Measurements from ENCODE around the gene PIEZO2. TPM values are rescaled to one million over a fixed set of nuclear protein-coding genes. Genes with fewer than 3 reads are reported as not detected.

PIEZO2 gene
- total RNA-seq, 1 experiment from 2014 or later, result 11.1 TPM

- H3K27me3 ChIP-seq, result no peaks in the 10 kb centered on the region
- H3K4me3 ChIP-seq, result no peak overlapping the region
- DNase-seq, result no peak
- H3K36me3 ChIP-seq, result peaks cover 11% of the 10 kb centered on the region
- H3K9me3 ChIP-seq, result no peaks in the 10 kb centered on the region
These were observed 252.5 kb downstream of the PIEZO2 start for GRCh38 chr18:10896851-10897250.

GRCh38 chr18:10895976-10896375 lies 253.4 kb downstream of the PIEZO2 start:
- no peak for DNase-seq
- Histone ChIP-seq H3K36me3 (peaks cover 11% of the 10 kb centered on the region), H3K4me3 (no peak overlapping the region)

DNA sequence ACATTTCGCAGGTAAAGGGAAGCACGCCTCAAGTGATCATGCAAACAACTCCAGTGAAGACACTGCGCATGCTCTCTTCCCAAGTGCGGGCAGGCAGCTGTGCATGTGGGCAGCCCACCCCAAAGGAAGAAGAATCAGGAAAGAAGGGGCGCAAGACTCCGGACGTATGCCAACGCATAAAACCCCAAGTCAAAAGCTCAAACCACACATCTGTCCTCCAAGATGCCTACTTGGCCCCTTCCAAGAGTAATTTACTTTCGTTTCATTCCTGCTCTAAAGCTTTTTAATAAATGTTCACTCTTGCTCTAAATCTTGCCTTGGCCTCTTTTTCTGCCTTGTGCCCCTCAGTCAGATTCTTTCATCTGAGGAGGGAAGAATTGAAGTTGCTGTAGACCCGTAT lies 254.9 kb downstream of the PIEZO2 start:
- DNase-seq, result no peak
- no peak overlapping the region for H3K4me3 ChIP-seq
- no peaks in the 10 kb centered on the region for H3K9me3 ChIP-seq
- no peaks in the 10 kb centered on the region for H3K27me3 ChIP-seq
- H3K36me3 ChIP-seq, result peaks cover 21% of the 10 kb centered on the region

More at GRCh38 chr18:10895976-10896375, 253.4 kb downstream of the PIEZO2 start:
- Histone ChIP-seq H3K27me3 (no peaks in the 10 kb centered on the region), H3K9me3 (no peaks in the 10 kb centered on the region)

- DNase-seq, result no peak
These were observed 255.6 kb downstream of the PIEZO2 start for GRCh38 chr18:10893761-10894160.

GRCh38 chr18:10893196-10893595 lies 256.2 kb downstream of the PIEZO2 start:
- H3K4me3 ChIP-seq, result no peak overlapping the region
- no peaks in the 10 kb centered on the region for H3K9me3 ChIP-seq
- no peak for DNase-seq
- peaks cover 21% of the 10 kb centered on the region for H3K36me3 ChIP-seq
- H3K27me3 ChIP-seq, result no peaks in the 10 kb centered on the region

More at GRCh38 chr18:10893761-10894160, 255.6 kb downstream of the PIEZO2 start:
- Histone ChIP-seq H3K9me3 (no peaks in the 10 kb centered on the region), H3K4me3 (no peak overlapping the region), H3K27me3 (no peaks in the 10 kb centered on the region), H3K36me3 (peaks cover 21% of the 10 kb centered on the region)

GRCh38 chr18:10892786-10893185 lies 256.6 kb downstream of the PIEZO2 start:
- H3K36me3 ChIP-seq, result peaks cover 23% of the 10 kb centered on the region
- H3K9me3 ChIP-seq, result no peaks in the 10 kb centered on the region
- no peak for DNase-seq
- no peaks in the 10 kb centered on the region for H3K27me3 ChIP-seq
- H3K4me3 ChIP-seq, result no peak overlapping the region

GRCh38 chr18:10890022-10890421 lies 259.3 kb downstream of the PIEZO2 start:
- Histone ChIP-seq H3K36me3 (peaks cover 23% of the 10 kb centered on the region), H3K9me3 (no peaks in the 10 kb centered on the region; the same call in 1 of the 2 replicates), H3K27me3 (no peaks in the 10 kb centered on the region), H3K4me3 (no peak overlapping the region)
- DNase-seq, result no peak

GRCh38 chr18:10878703-10879102 lies 270.7 kb downstream of the PIEZO2 start:
- no peaks in the 10 kb centered on the region for H3K9me3 ChIP-seq
- DNase-seq, result no peak
- no peaks in the 10 kb centered on the region; the same call in 1 of the 2 replicates for H3K36me3 ChIP-seq
- H3K27me3 ChIP-seq, result no peaks in the 10 kb centered on the region
- no peak overlapping the region for H3K4me3 ChIP-seq

- no peaks in the 10 kb centered on the region; the same call in 1 of the 2 replicates for H3K36me3 ChIP-seq
- H3K9me3 ChIP-seq, result no peaks in the 10 kb centered on the region
- DNase-seq, result no peak
- no peak overlapping the region for H3K4me3 ChIP-seq
- no peaks in the 10 kb centered on the region for H3K27me3 ChIP-seq
These were observed 271.4 kb downstream of the PIEZO2 start for GRCh38 chr18:10877987-10878386.

- no peak for DNase-seq
- Histone ChIP-seq H3K4me3 (no peak overlapping the region), H3K27me3 (no peaks in the 10 kb centered on the region), H3K36me3 (no peaks in the 10 kb centered on the region; the same call in none of the 2 replicates), H3K9me3 (no peaks in the 10 kb centered on the region)
These were observed 273.6 kb downstream of the PIEZO2 start for GRCh38 chr18:10875811-10876210.

DNA sequence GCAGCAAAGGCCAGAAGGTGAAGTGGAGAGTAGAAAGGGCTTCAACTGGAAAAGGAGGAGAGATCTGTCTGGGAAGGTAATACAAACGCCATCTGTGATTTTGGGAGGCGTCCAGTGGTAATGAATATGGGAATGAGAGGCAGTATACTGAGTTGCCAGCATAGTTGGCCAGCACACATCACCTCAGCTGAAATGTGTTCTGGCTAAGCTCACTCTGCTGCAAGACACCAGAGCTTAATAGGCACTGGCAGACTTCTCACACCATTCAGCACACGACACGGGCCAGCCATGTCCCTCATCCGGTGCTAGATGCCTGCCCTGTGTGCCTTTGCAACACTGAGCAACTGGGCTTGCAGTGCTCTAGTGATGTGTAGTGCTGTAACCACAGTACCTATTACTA lies 277.1 kb downstream of the PIEZO2 start:
- Histone ChIP-seq H3K4me3 (no peak overlapping the region), H3K36me3 (peaks cover 14% of the 10 kb centered on the region), H3K27me3 (no peaks in the 10 kb centered on the region), H3K9me3 (no peaks in the 10 kb centered on the region)
- peak; percentile 70 for DNase-seq

DNA sequence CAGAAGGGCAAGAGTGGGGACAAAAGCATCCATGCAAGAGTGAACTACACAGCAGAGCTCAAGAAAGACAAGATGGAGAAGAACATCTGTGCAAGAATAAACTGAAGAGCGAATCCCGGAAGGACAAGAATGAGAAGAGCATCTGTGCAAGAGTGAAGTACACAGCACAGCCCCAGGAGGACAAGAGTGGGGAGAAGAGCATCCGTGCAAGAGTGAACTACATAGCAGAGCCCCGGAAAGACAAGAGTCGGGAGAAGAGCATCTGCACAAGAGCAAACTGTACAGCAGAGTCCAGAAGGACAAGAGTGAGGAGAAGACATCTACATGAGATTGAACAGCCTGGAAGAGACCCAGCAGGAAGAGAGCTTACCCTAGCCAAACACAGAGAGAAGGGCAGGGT lies 284.6 kb downstream of the PIEZO2 start:
- Histone ChIP-seq H3K36me3 (peaks cover 24% of the 10 kb centered on the region), H3K27me3 (no peaks in the 10 kb centered on the region), H3K9me3 (no peaks in the 10 kb centered on the region), H3K4me3 (no peak overlapping the region)
- DNase-seq, result no peak

DNA sequence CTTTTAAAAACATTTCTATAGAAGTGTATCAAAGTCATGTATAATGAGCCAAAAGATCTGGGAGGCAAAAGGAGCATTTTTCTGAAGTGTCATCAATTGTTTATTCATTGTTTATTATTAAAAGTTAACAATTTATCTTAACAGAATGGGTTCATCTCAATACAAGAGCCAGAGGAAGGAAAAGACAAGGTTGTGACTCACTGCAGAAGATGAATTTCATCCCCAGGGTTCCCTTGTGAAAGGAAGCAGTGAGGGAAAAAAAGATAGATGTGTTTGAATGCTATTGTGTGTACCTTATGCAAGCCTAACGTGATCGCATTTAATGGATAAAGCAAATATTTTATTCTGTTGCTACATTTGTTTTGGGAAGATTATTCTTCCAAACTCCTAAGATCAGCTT lies 286.3 kb downstream of the PIEZO2 start:
- H3K9me3 ChIP-seq, result no peaks in the 10 kb centered on the region
- H3K4me3 ChIP-seq, result no peak overlapping the region
- no peak for DNase-seq
- H3K36me3 ChIP-seq, result peaks cover 29% of the 10 kb centered on the region
- no peaks in the 10 kb centered on the region for H3K27me3 ChIP-seq

DNA sequence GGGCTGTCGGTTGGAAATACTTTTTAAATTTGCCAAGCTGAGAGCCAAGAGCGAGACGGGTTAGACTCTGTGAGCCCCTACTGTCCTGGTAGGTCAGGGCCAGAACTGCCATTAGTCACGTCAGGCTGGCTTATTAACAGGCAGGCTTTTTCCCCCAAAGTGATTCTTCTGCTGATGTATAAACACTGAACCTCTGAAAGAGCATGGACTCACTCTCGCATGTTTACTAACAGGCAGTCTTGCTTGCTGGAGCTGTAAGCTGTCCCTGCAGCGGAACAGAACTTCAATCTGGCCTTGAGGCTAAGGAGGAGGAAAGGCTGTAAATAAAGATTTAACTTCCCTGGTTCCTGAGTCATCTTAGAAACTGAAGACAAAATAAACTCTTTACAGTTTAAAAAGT lies 288.4 kb downstream of the PIEZO2 start:
- DNase-seq, result peak; percentile 48
- Histone ChIP-seq H3K36me3 (peaks cover 27% of the 10 kb centered on the region), H3K27me3 (no peaks in the 10 kb centered on the region), H3K4me3 (no peak overlapping the region), H3K9me3 (no peaks in the 10 kb centered on the region)

GRCh38 chr18:10860382-10860781 lies 289.0 kb downstream of the PIEZO2 start:
- Histone ChIP-seq H3K9me3 (no peaks in the 10 kb centered on the region), H3K4me3 (no peak overlapping the region), H3K27me3 (no peaks in the 10 kb centered on the region), H3K36me3 (peaks cover 27% of the 10 kb centered on the region)
- DNase-seq, result no peak

DNA sequence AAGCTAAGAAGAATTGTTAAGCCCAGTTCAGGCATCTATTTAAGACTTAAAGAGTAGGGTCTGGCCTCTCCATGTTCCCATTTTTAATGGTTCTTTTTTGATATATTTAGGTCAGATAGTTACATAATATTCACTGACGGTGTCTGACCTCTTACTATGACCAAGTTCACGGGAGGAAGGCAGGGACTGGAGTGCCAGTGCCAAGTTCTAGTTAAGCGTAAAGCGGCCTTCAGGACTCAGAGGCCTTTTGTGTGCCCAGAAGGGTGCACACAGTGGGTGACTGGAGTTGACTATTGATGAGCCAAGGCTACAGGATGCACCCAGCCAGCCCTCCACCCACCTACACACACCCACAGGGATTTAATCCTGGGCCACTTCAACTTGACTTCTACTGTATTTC lies 290.9 kb downstream of the PIEZO2 start:
- Histone ChIP-seq H3K36me3 (peaks cover 44% of the 10 kb centered on the region), H3K4me3 (no peak overlapping the region), H3K27me3 (no peaks in the 10 kb centered on the region), H3K9me3 (no peaks in the 10 kb centered on the region)
- no peak for DNase-seq

- H3K27me3 ChIP-seq, result no peaks in the 10 kb centered on the region
- no peak overlapping the region for H3K4me3 ChIP-seq
- DNase-seq, result no peak
These were observed 293.2 kb downstream of the PIEZO2 start for GRCh38 chr18:10856132-10856531.

DNA sequence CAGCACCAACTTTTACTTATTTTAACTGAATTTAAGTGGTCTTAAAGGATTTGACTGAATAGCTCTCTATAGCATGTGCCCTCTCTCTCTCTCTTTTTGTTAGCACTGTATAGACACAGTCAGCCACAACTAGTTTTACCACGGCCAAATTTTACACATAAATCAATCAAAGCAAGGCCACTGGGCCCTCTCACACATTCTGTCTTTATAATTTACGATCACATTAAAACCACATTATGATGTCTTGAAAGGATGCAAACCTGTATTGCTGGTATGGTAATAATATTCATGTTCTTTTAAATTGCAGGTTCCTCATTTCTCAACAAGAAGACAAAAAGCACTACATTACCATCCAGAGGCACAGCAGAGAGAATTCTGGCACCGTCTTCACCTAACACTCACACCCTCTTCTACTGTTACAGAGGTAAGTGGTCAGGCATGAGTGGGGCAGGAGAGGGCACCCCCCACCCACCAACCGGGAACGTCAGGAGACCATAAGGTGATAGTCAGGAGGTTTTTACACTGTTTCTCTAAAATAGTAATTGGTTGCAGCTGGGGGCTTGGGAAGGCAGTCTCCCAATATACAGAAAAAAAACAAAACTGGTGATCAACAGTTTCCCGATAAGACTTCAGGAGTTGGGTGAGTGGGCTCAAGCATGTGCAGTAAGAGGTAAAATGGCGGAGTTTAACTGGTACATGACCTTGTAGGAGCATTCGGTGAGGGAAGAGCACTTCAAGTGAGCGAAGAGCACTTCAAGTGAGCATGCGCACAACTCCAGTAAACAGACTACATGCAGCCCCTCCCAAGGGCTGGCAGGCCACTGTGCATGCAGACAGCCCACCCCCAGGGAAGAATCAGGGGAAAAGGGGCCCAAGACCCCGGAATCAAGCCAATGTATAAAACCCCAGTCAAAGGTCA lies 296.7 kb downstream of the PIEZO2 start:
- H3K36me3 ChIP-seq, result peaks cover 42% of the 10 kb centered on the region
- DNase-seq, result no peak
- no peaks in the 10 kb centered on the region for H3K27me3 ChIP-seq
- no peak overlapping the region for H3K4me3 ChIP-seq
- H3K9me3 ChIP-seq, result no peaks in the 10 kb centered on the region

More at GRCh38 chr18:10856132-10856531, 293.2 kb downstream of the PIEZO2 start:
- peaks cover 49% of the 10 kb centered on the region for H3K36me3 ChIP-seq
- H3K9me3 ChIP-seq, result no peaks in the 10 kb centered on the region

Measured in MG63 (cell line).